T-cell (primary cell): Measurements from ENCODE around the gene CAMK1D. TPM values are rescaled to one million over a fixed set of nuclear protein-coding genes. Genes with fewer than 3 reads are reported as not detected.

ENCODE experiments used
- ATAC-seq, 4 experiments: fragments of 200-7000 bp in 3 of 4; fragments of 150-1000 bp in 1 of 4; cut with Tn5 transposase; replicated peaks in 1 of 4; 1 replicate in 3 of 4; 2 replicates in 1 of 4; pipeline ENCODE4 v1.10.0; 2021; ENCODE audit warnings: moderate library complexity in 3 of 4, mild to moderate bottlenecking in 2 of 4, moderate number of reproducible peaks in 1 of 4
- CTCF ChIA-PET, 2 donors: fragments of 300-600 bp; sonication (Branson Sonifier 250); formaldehyde crosslinking; loops; one replicate each; lab custom pipeline; 2022; ENCODE audit warnings: antibody characterized with exemption in 2 of 2; lab: Charles Lee
- POLR2A ChIA-PET, 2 donors: fragments of 300-600 bp; sonication (Branson Sonifier 250); formaldehyde crosslinking; loops; one replicate each; lab custom pipeline; 2022; ENCODE audit warnings: antibody characterized with exemption in 2 of 2; lab: Charles Lee
- DNase-seq, 35 experiments: peaks; one replicate each; pipeline versions ENCODE4 v3.0.0 to v3.0.0-alpha.2; 2013 to 2023
- H3K27ac ChIP-seq: one replicate; pipeline ENCODE4 v1.5.1; 2013; ENCODE audit warnings: low read length
- H3K27me3 ChIP-seq, 2 experiments: replicated peaks in 1 of 2; 1 replicate in 1 of 2; 2 replicates in 1 of 2; pipeline versions ENCODE4 v1.6.1 to v1.7.0; 2013; ENCODE audit warnings: low read length in 1 of 2, mixed read lengths in 1 of 2; ENCODE audit not compliant: control insufficient read depth in 2 of 2, insufficient read depth in 2 of 2; ENCODE audit errors: extremely low read depth in 1 of 2
- H3K36me3 ChIP-seq, 2 donors: 1 replicate in 1 of 2; 2 replicates in 1 of 2; pipeline versions ENCODE4 v1.6.1 to v1.7.0; 2013; ENCODE audit warnings: low read length in 1 of 2; ENCODE audit not compliant: control insufficient read depth in 2 of 2, insufficient read depth in 1 of 2; ENCODE audit errors: extremely low read depth in 1 of 2
- H3K4me1 ChIP-seq, 2 experiments: 1 replicate in 1 of 2; 2 replicates in 1 of 2; pipeline versions ENCODE4 v1.6.1 to v1.7.0; 2013; ENCODE audit warnings: low read length in 2 of 2, mixed read lengths in 1 of 2; ENCODE audit not compliant: insufficient read depth in 2 of 2, control insufficient read depth in 1 of 2; ENCODE audit errors: extremely low read depth in 1 of 2
- H3K4me3 ChIP-seq, 2 donors: 1 replicate in 1 of 2; 2 replicates in 1 of 2; pipeline versions ENCODE4 v1.5.1 to v1.7.0; 2013; ENCODE audit warnings: mild to moderate bottlenecking in 2 of 2, low read length in 1 of 2, moderate library complexity in 1 of 2; ENCODE audit not compliant: control insufficient read depth in 1 of 2; ENCODE audit errors: extremely low read depth in 1 of 2
- H3K9me3 ChIP-seq: 2 replicates; pipeline ENCODE4 v1.7.0; 2013
- H3K27ac Mint-ChIP-seq, 2 donors: one replicate each; pipeline ENCODE4 v1.8.0; 2020 to 2021; ENCODE audit warnings: mild to moderate bottlenecking in 2 of 2, mixed read lengths in 2 of 2
- H3K27me3 Mint-ChIP-seq, 2 donors: one replicate each; pipeline ENCODE4 v1.8.0; 2021 to 2022; ENCODE audit warnings: mixed read lengths in 2 of 2
- H3K36me3 Mint-ChIP-seq: one replicate; pipeline ENCODE4 v1.8.0; 2021; ENCODE audit warnings: mixed read lengths
- H3K4me1 Mint-ChIP-seq, 3 donors: one replicate each; pipeline ENCODE4 v1.8.0; 2020 to 2022; ENCODE audit warnings: mixed read lengths in 3 of 3, mild to moderate bottlenecking in 1 of 3
- H3K4me3 Mint-ChIP-seq, 3 donors: one replicate each; pipeline ENCODE4 v1.8.0; 2020 to 2022; ENCODE audit warnings: mild to moderate bottlenecking in 3 of 3, mixed read lengths in 3 of 3, moderate library complexity in 3 of 3
- H3K9me3 Mint-ChIP-seq, 3 donors: one replicate each; pipeline ENCODE4 v1.8.0; 2020 to 2022; ENCODE audit warnings: mixed read lengths in 3 of 3
- WGBS: methylation state at CpG from one replicate; pipeline ENCODE4 v1.1.5; 2013; ENCODE audit warnings: missing lambda C conversion rate; ENCODE audit not compliant: insufficient coverage; 5-methylcytosine and 5-hydroxymethylcytosine counted together
- total RNA-seq, 35 experiments: library from RNA in 6 of 35; stranded (reverse) in 6 of 35; fragments of 120-200 nt in 1 of 35; gene quantifications; one replicate each; pipeline versions ENCODE4 v1.2.1 to v1.2.4 and lab custom pipeline; 2013 to 2026

CAMK1D gene
- total RNA-seq, 5 donors from 2014 or later (not counting 1 experiment from before 2014, with no cell fraction given) = 16.8 to 31.3 (median 23.6) TPM

- H3K27me3 Mint-ChIP-seq = no peaks in the 10 kb centered on the region
- peaks cover 0 to 3% of the 10 kb centered on the region in 2 donors for H3K36me3 ChIP-seq
- peak overlapping the region in 1 of 2 donors; percentile 20 for H3K27ac Mint-ChIP-seq
- H3K27ac ChIP-seq = no peak overlapping the region
- peak in 24 of 35 experiments; percentile 1 to 62 (median 12) for DNase-seq
- H3K4me1 Mint-ChIP-seq = peaks cover 34 to 52% (median 42%) of the 10 kb centered on the region in 3 donors
- no peaks in the 10 kb centered on the region for H3K9me3 ChIP-seq
- ChIA-PET POLR2A (no interaction called here), CTCF (no interaction called here)
- WGBS = 80% methylated on average over 2 of the region's 9 CpGs
- peak overlapping the region in 1 of 3 donors; percentile 0 for H3K4me3 Mint-ChIP-seq
- H3K36me3 Mint-ChIP-seq = peaks cover 20% of the 10 kb centered on the region
- no peak overlapping the region for H3K4me3 ChIP-seq
- H3K4me1 ChIP-seq = peaks cover 5 to 11% of the 10 kb centered on the region in 2 experiments
- H3K9me3 Mint-ChIP-seq = peaks cover 3 to 5% (median 5%) of the 10 kb centered on the region in 3 donors
- ATAC-seq = peak; percentile 52 to 76 (median 73)
- no peaks in the 10 kb centered on the region for H3K27me3 ChIP-seq
Observed at GRCh38 chr10:12412666-12413368, 63.5 kb downstream of the CAMK1D start.

- peak overlapping the region in 1 of 3 donors; percentile 0 for H3K4me3 Mint-ChIP-seq
Observed at GRCh38 chr10:12413369-12413711, 64.0 kb downstream of the CAMK1D start.

GRCh38 chr10:12414278-12414989 is 65.1 kb downstream of the CAMK1D start:
- Histone ChIP-seq H3K9me3 (no peaks in the 10 kb centered on the region), H3K27ac (no peak overlapping the region), H3K4me1 (peaks cover 5 to 16% of the 10 kb centered on the region in 2 experiments), H3K27me3 (no peaks in the 10 kb centered on the region), H3K4me3 (no peak overlapping the region), H3K36me3 (peaks cover 0 to 3% of the 10 kb centered on the region in 2 donors)
- no peak overlapping the region for H3K4me3 Mint-ChIP-seq
- H3K4me1 Mint-ChIP-seq = peaks cover 44 to 61% (median 44%) of the 10 kb centered on the region in 3 donors
- DNase-seq = no peak
- H3K9me3 Mint-ChIP-seq = peaks cover 3 to 5% (median 5%) of the 10 kb centered on the region in 3 donors
- H3K27ac Mint-ChIP-seq = no peak overlapping the region
- ChIA-PET POLR2A (no interaction called here), CTCF (interaction anchor here in 1 of 2 donors (0.6 kb wide), 1 partner anchor 84 kb away, joined by 3 read pairs; no protein-coding TSS in a partner anchor)
- H3K27me3 Mint-ChIP-seq = no peaks in the 10 kb centered on the region
- WGBS = no CpG with 5 or more reads among the region's 9 CpGs
- ATAC-seq = no peak
- peaks cover 13% of the 10 kb centered on the region for H3K36me3 Mint-ChIP-seq

More at GRCh38 chr10:12413369-12413711, 64.0 kb downstream of the CAMK1D start:
- H3K36me3 Mint-ChIP-seq = peaks cover 18% of the 10 kb centered on the region
- ATAC-seq (peak in 1 of 4 experiments; percentile 50), DNase-seq (no peak)
- H3K27ac Mint-ChIP-seq = no peak overlapping the region
- H3K9me3 Mint-ChIP-seq = peaks cover 3 to 5% (median 5%) of the 10 kb centered on the region in 3 donors
- Histone ChIP-seq H3K9me3 (no peaks in the 10 kb centered on the region), H3K36me3 (peaks cover 0 to 3% of the 10 kb centered on the region in 2 donors), H3K27me3 (no peaks in the 10 kb centered on the region), H3K27ac (no peak overlapping the region), H3K4me1 (peaks cover 5 to 11% of the 10 kb centered on the region in 2 experiments), H3K4me3 (no peak overlapping the region)
- ChIA-PET CTCF (no interaction called here), POLR2A (no interaction called here)
- H3K27me3 Mint-ChIP-seq = no peaks in the 10 kb centered on the region
- 80% methylated on average over 1 of the region's 1 CpG for WGBS
- H3K4me1 Mint-ChIP-seq = peaks cover 36 to 55% (median 42%) of the 10 kb centered on the region in 3 donors

GRCh38 chr10:12416344-12417050 is 67.2 kb downstream of the CAMK1D start:
- CTCF ChIA-PET = no interaction called here
- H3K27me3 Mint-ChIP-seq = no peaks in the 10 kb centered on the region
- Histone ChIP-seq H3K36me3 (no peaks in the 10 kb centered on the region), H3K4me1 (peaks cover 5 to 15% of the 10 kb centered on the region in 2 experiments), H3K27ac (no peak overlapping the region), H3K27me3 (no peaks in the 10 kb centered on the region), H3K4me3 (no peak overlapping the region), H3K9me3 (no peaks in the 10 kb centered on the region)
- peaks cover 3 to 5% (median 5%) of the 10 kb centered on the region in 3 donors for H3K9me3 Mint-ChIP-seq
- 91% methylated on average over 8 of the region's 13 CpGs for WGBS
- DNase-seq (no peak), ATAC-seq (no peak)
- H3K4me1 Mint-ChIP-seq = peaks cover 36 to 58% (median 43%) of the 10 kb centered on the region in 3 donors
- peaks cover 7% of the 10 kb centered on the region for H3K36me3 Mint-ChIP-seq
- POLR2A ChIA-PET = no interaction called here
- no peak overlapping the region for H3K27ac Mint-ChIP-seq
- no peak overlapping the region for H3K4me3 Mint-ChIP-seq

- H3K27me3 ChIP-seq = no peaks in the 10 kb centered on the region
- ChIA-PET CTCF (no interaction called here), POLR2A (no interaction called here)
- no peak overlapping the region for H3K27ac ChIP-seq
- WGBS = 61% methylated on average over 2 of the region's 6 CpGs
- no peaks in the 10 kb centered on the region for H3K9me3 ChIP-seq
- Mint-ChIP-seq H3K4me3 (no peak overlapping the region), H3K27ac (no peak overlapping the region), H3K36me3 (peaks cover 7% of the 10 kb centered on the region), H3K27me3 (no peaks in the 10 kb centered on the region), H3K9me3 (peaks cover 3 to 5% (median 5%) of the 10 kb centered on the region in 3 donors), H3K4me1 (peaks cover 41 to 57% (median 46%) of the 10 kb centered on the region in 3 donors)
- H3K4me1 ChIP-seq = peaks cover 5 to 15% of the 10 kb centered on the region in 2 experiments
- no peak for ATAC-seq
- H3K36me3 ChIP-seq = no peaks in the 10 kb centered on the region
- no peak overlapping the region for H3K4me3 ChIP-seq
- no peak for DNase-seq
Observed at GRCh38 chr10:12417331-12417730, 68.0 kb downstream of the CAMK1D start.

GRCh38 chr10:12418000-12418399 is 68.7 kb downstream of the CAMK1D start:
- ChIA-PET POLR2A (no interaction called here), CTCF (no interaction called here)
- no peaks in the 10 kb centered on the region for H3K27me3 ChIP-seq
- H3K4me1 Mint-ChIP-seq = peaks cover 43 to 53% (median 43%) of the 10 kb centered on the region in 3 donors
- H3K4me3 Mint-ChIP-seq = no peak overlapping the region
- no peaks in the 10 kb centered on the region for H3K27me3 Mint-ChIP-seq
- no peaks in the 10 kb centered on the region for H3K9me3 ChIP-seq
- H3K4me3 ChIP-seq = no peak overlapping the region
- peaks cover 7% of the 10 kb centered on the region for H3K36me3 Mint-ChIP-seq
- 100% methylated on average over 7 of the region's 7 CpGs for WGBS
- H3K27ac ChIP-seq = no peak overlapping the region
- peaks cover 3 to 5% (median 5%) of the 10 kb centered on the region in 3 donors for H3K9me3 Mint-ChIP-seq
- no peaks in the 10 kb centered on the region for H3K36me3 ChIP-seq
- no peak overlapping the region for H3K27ac Mint-ChIP-seq
- ATAC-seq (no peak), DNase-seq (no peak)
- peaks cover 2 to 8% of the 10 kb centered on the region in 2 experiments for H3K4me1 ChIP-seq
